HepG2 (cell line): Measurements from ENCODE around the gene TDRD3. TPM values are rescaled to one million over a fixed set of nuclear protein-coding genes. Genes with fewer than 3 reads are reported as not detected.

ENCODE experiments used
- ARNT2 ChIP-seq: sonication (generic); formaldehyde crosslinking; IDR thresholded peaks from 2 replicates; pipeline ENCODE4 v1.8.0; 2022; ENCODE audit warnings: mild to moderate bottlenecking, low read depth, missing genetic modification reagents, moderate library complexity
- ATF2 ChIP-seq: sonication (generic); formaldehyde crosslinking; IDR thresholded peaks from 2 replicates; pipeline ENCODE4 v1.4.0; 2020; ENCODE audit warnings: missing genetic modification reagents
- CCAR2 ChIP-seq: fragments of 200-400 bp; formaldehyde crosslinking; optimal IDR thresholded peaks from 2 replicates; pipeline ENCODE3; 2018; ENCODE audit warnings: low read depth, mild to moderate bottlenecking, low read length, moderate library complexity
- IKZF1 ChIP-seq: fragments of 450-650 bp; IDR thresholded peaks from 2 replicates; pipeline ENCODE4 v1.7.1; 2016
- MAZ ChIP-seq, 2 experiments: sonication (generic) in 1 of 2; formaldehyde crosslinking in 1 of 2; IDR thresholded peaks; 2 replicates each; pipeline versions ENCODE4 v1.5.0 to v1.6.1; 2012 to 2020; ENCODE audit warnings: low read depth in 2 of 2, mild to moderate bottlenecking in 2 of 2, borderline replicate concordance in 1 of 2, improper control_type of control experiment in 1 of 2, low read length in 1 of 2, missing genetic modification reagents in 1 of 2, moderate library complexity in 1 of 2
- MXI1 ChIP-seq: IDR thresholded peaks from 3 replicates; pipeline ENCODE4 v1.6.1; 2012; ENCODE audit warnings: low read depth, low read length, inconsistent platforms, borderline replicate concordance
- MYC ChIP-seq: sonication (generic); formaldehyde crosslinking; IDR thresholded peaks from 2 replicates; pipeline ENCODE4 v1.9.0; 2021; ENCODE audit warnings: missing genetic modification reagents, borderline replicate concordance
- NAIF1 ChIP-seq: sonication (generic); formaldehyde crosslinking; IDR thresholded peaks from 2 replicates; pipeline ENCODE4 v1.5.0; 2020; ENCODE audit warnings: mild to moderate bottlenecking, missing genetic modification reagents, borderline replicate concordance
- NFKB2 ChIP-seq: sonication (generic); formaldehyde crosslinking; IDR thresholded peaks from 2 replicates; pipeline ENCODE4 v1.4.0; 2020; ENCODE audit warnings: missing genetic modification reagents, borderline replicate concordance
- NRL ChIP-seq: sonication (generic); formaldehyde crosslinking; IDR thresholded peaks from 2 replicates; pipeline ENCODE4 v1.5.0; 2020; ENCODE audit warnings: missing genetic modification reagents, mild to moderate bottlenecking, moderate library complexity, borderline replicate concordance
- PAX8 ChIP-seq: sonication (generic); formaldehyde crosslinking; IDR thresholded peaks from 2 replicates; pipeline ENCODE4 v1.8.0; 2022; ENCODE audit warnings: mild to moderate bottlenecking, missing genetic modification reagents, borderline replicate concordance
- PBX3 ChIP-seq: sonication (generic); formaldehyde crosslinking; IDR thresholded peaks from 2 replicates; pipeline ENCODE4 v1.8.1; 2023; ENCODE audit warnings: missing genetic modification reagents, inconsistent platforms, borderline replicate concordance
- TBX3 ChIP-seq: fragments of 450-650 bp; IDR thresholded peaks from 2 replicates; pipeline ENCODE4 v1.6.1; 2017; ENCODE audit warnings: antibody characterized with exemption, mild to moderate bottlenecking, inconsistent platforms, borderline replicate concordance
- ZBTB38 ChIP-seq: sonication (generic); formaldehyde crosslinking; IDR thresholded peaks from 2 replicates; pipeline ENCODE4 v1.5.1; 2020; ENCODE audit warnings: mild to moderate bottlenecking, missing genetic modification reagents
- ZNF24 ChIP-seq: fragments of 450-650 bp; IDR thresholded peaks from 2 replicates; pipeline ENCODE4 v1.6.1; 2017; ENCODE audit warnings: antibody characterized with exemption, mild to moderate bottlenecking
- ZNF280B ChIP-seq: sonication (generic); formaldehyde crosslinking; IDR thresholded peaks from 2 replicates; pipeline ENCODE4 v1.5.0; 2020; ENCODE audit warnings: missing genetic modification reagents, mild to moderate bottlenecking, borderline replicate concordance
- ZNF296 ChIP-seq: sonication (generic); formaldehyde crosslinking; conservative IDR thresholded peaks from 2 replicates; pipeline ENCODE4 v1.5.0; 2020; ENCODE audit warnings: mild to moderate bottlenecking, missing genetic modification reagents
- ZNF441 ChIP-seq: sonication (generic); formaldehyde crosslinking; IDR thresholded peaks from 2 replicates; pipeline ENCODE4 v1.7.0; 2021; ENCODE audit warnings: missing genetic modification reagents, borderline replicate concordance
- ZNF605 ChIP-seq: sonication (generic); formaldehyde crosslinking; IDR thresholded peaks from 2 replicates; pipeline ENCODE4 v1.8.0; 2022; ENCODE audit warnings: mild to moderate bottlenecking, missing genetic modification reagents
- ZNF670 ChIP-seq: sonication (generic); formaldehyde crosslinking; IDR thresholded peaks from 2 replicates; pipeline ENCODE4 v1.8.0; 2022; ENCODE audit warnings: mild to moderate bottlenecking, missing genetic modification reagents, borderline replicate concordance
- ZNF740 ChIP-seq: sonication (generic); formaldehyde crosslinking; IDR thresholded peaks from 2 replicates; pipeline ENCODE4 v1.4.0; 2020; ENCODE audit warnings: missing genetic modification reagents
- ZNF768 ChIP-seq: sonication (generic); formaldehyde crosslinking; IDR thresholded peaks from 2 replicates; pipeline ENCODE4 v1.4.0; 2020; ENCODE audit warnings: missing genetic modification reagents
- polyA plus RNA-seq, 8 experiments: library from polyadenylated mRNA; depleted of rRNA in 3 of 8; stranded (reverse) in 7 of 8; unstranded in 1 of 8; fragments of >200 nt; fragmentation: Illumina TruSeq in 4 of 8; extraction: Trizol in 4 of 8; gene quantifications; 2 replicates each; pipeline versions ENCODE4 v1.2.1 to v1.2.3, GENCODE V29; 2011 to 2016; ENCODE audit warnings: low read depth in 4 of 8, missing spikeins in 1 of 8, mixed read lengths in 1 of 8; ENCODE audit not compliant: insufficient read depth in 1 of 8
- total RNA-seq, 5 experiments: library from RNA; depleted of rRNA; stranded (reverse); fragments of >200 nt; fragmentation: Illumina TruSeq; extraction: Trizol; gene quantifications; 2 replicates each; pipeline ENCODE4 v1.2.3, GENCODE V29; 2016; ENCODE audit warnings: low read depth in 1 of 5
- TF ChIP-seq, protein P1 (sequence below): sonication (generic); formaldehyde crosslinking; IDR thresholded peaks from 2 replicates; pipeline ENCODE4 v1.5.0; 2020; ENCODE audit warnings: mild to moderate bottlenecking, low read depth, missing genetic modification reagents, borderline replicate concordance

Gene TDRD3
- total and polyA plus RNA-seq, 2 of the 13 experiments (the other 11 are each of a cell fraction or from before 2014, with no cell fraction given) = 4.7 to 11.8 TPM

GRCh38 chr13:60396783-60397703, at the start of gene TDRD3 (continued):
- TF ChIP-seq, protein P1, sequence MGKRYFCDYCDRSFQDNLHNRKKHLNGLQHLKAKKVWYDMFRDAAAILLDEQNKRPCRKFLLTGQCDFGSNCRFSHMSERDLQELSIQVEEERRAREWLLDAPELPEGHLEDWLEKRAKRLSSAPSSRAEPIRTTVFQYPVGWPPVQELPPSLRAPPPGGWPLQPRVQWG (CRISPR knock-in tag) = no peak
- no peak; the same call in 1 of the 2 replicates for TF ChIP-seq ATF2
- TF ChIP-seq ZNF740 = no peak
- no peak for TF ChIP-seq ZNF605 (CRISPR knock-in tag)
- no peak for TF ChIP-seq IKZF1
- TF ChIP-seq NAIF1 (CRISPR knock-in tag) = 0 out of 2 replicates have a peak, but pooled peaks have one; percentile 56
- TF ChIP-seq ZNF768 (CRISPR knock-in tag) = peak; percentile 72; the same call in 1 of the 2 replicates
- TF ChIP-seq NFKB2 (CRISPR knock-in tag) = peak; percentile 11; the same call in 1 of the 2 replicates
- TF ChIP-seq CCAR2 = no peak
- TF ChIP-seq MYC = peak; percentile 73; the same call in 1 of the 2 replicates
- peak; percentile 19; the same call in 1 of the 2 replicates for TF ChIP-seq ZNF441 (CRISPR knock-in tag)
- peak; percentile 61; the same call in 1 of the 2 replicates for TF ChIP-seq MAZ (IDR thresholded peaks at IDR 0.05; ENCODE audit: borderline replicate concordance, low read depth, low read length)
- TF ChIP-seq MAZ (CRISPR knock-in tag; IDR thresholded peaks at IDR 0.05; ENCODE audit: low read depth) = no peak; the same call in 1 of the 2 replicates
- no peak; the same call in 1 of the 2 replicates for TF ChIP-seq PAX8 (CRISPR knock-in tag)
- TF ChIP-seq ZNF24 = 0 out of 2 replicates have a peak, but pooled peaks have one; percentile 42
- TF ChIP-seq ZBTB38 (CRISPR knock-in tag) = peak; percentile 11; the same call in 1 of the 2 replicates
- no peak; the same call in 1 of the 2 replicates for TF ChIP-seq ZNF280B (CRISPR knock-in tag)
- TF ChIP-seq ARNT2 (CRISPR knock-in tag) = peak; percentile 27; the same call in 1 of the 2 replicates
- no peak for TF ChIP-seq PBX3 (CRISPR knock-in tag)
- no peak; the same call in 1 of the 2 replicates for TF ChIP-seq NRL (CRISPR knock-in tag)
- TF ChIP-seq ZNF296 (CRISPR knock-in tag) = no peak
- no peak for TF ChIP-seq TBX3
- TF ChIP-seq ZNF670 = no peak
- TF ChIP-seq MXI1 = peak; percentile 19; the same call in 1 of the 3 replicates
